ENCODE measurements around the gene TMPRSS2. TPM values are rescaled to one million over a fixed set of nuclear protein-coding genes. Genes with fewer than 3 reads are reported as not detected.

The TMPRSS2 gene
- total RNA-seq, 4 donors from 2014 or later, result 5.1 to 19.2 (median 12.1) TPM

DNA sequence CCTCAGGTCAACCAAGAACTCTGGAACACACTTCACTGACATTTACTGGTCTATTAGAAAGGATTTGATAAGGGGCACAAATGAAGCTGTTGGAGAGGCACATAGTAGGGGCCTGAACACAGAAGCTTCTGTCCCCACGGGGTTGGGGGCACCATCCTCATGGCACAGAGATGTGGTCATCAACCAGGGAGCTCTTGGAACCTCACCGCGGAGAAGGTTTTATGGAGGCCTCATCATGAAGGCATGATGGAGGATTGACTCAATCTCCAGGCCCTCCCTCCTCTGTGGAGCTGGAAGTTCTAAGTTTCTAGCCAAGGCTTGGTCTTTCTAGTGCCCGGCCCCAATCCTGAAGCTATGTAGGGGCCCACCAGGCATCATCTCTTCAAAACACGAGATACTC is 58.3 kb downstream of the TMPRSS2 start:
- TF ChIP-seq POLR2A (IDR thresholded peaks at IDR 0.05) (no peak), CTCF (IDR thresholded peaks at IDR 0.05) (no peak)
- intact Hi-C loops (cut with DNase I; ENCODE audit: low total_unique reads), result no loop called here
- 75 to 98% methylated on average over 5 of the region's 5 CpGs for WGBS, 2 donors
- no peak overlapping the region for H3K4me3 ChIP-seq (ENCODE audit: low read depth, poor library complexity, severe bottlenecking)
- DNase-seq (ENCODE audit: low spot score in 2 of 2), result no peak

DNA sequence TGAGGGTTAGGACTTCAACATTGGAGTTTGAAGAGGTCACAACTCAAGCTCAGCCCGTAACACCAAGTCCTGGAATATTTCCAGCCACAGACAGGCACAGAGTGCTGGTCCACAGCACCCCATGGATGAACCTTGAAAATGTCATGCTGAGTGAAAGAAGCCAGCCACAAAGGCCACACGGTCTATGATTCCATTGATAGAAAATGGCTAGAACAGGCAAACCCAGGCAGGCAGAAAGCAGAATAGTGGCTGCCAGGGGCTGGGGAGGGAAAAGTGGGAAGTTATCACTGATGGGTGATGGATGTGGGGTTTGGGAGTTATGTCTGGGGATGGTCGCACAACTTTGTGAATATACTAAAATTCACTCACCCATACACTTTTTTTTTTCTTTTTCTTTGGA is 60.6 kb downstream of the TMPRSS2 start:
- no peak for TF ChIP-seq POLR2A (IDR thresholded peaks at IDR 0.05)
- no peak for TF ChIP-seq CTCF (IDR thresholded peaks at IDR 0.05)
- H3K4me3 ChIP-seq (ENCODE audit: low read depth, poor library complexity, severe bottlenecking), result no peak overlapping the region
- intact Hi-C loops (cut with DNase I; ENCODE audit: low total_unique reads), result no loop called here
- no peak for DNase-seq (ENCODE audit: low spot score in 2 of 2)
- 88 to 93% methylated on average over 3 of the region's 3 CpGs for WGBS, 2 donors

DNA sequence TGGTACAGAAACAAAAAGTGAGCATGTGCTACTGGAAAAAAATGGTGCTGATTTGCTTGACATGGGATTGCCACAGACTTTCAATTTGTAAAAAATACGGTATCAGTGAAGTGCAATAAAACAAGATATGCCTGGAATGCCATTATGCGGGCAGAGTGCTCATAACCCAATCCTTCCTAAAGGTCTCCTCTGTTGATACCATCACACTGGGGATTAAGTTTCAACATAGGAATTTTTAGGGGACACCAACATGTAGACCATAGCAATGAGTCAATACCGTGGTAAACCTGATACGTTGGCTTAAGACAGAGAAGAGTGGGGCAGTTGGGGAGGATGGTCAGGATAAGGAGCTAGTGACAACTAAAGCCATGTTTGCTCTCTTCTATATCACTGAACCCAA is 61.4 kb downstream of the TMPRSS2 start:
- no peak for DNase-seq (ENCODE audit: low spot score in 2 of 2)
- no peak for TF ChIP-seq CTCF (IDR thresholded peaks at IDR 0.05)
- TF ChIP-seq POLR2A (IDR thresholded peaks at IDR 0.05), result no peak
- intact Hi-C loops (cut with DNase I; ENCODE audit: low total_unique reads), result no loop called here
- WGBS, 2 donors, result 91 to 96% methylated on average over 4 of the region's 4 CpGs
- no peak overlapping the region for H3K4me3 ChIP-seq (ENCODE audit: low read depth, poor library complexity, severe bottlenecking)

GRCh38 chr21:41445465-41445862 is 62.5 kb downstream of the TMPRSS2 start:
- H3K4me3 ChIP-seq (ENCODE audit: low read depth, poor library complexity, severe bottlenecking), result no peak overlapping the region
- intact Hi-C loops (cut with DNase I; ENCODE audit: low total_unique reads), result no loop called here
- WGBS, 2 donors, result 84 to 93% methylated on average over 7 of the region's 7 CpGs
- DNase-seq (ENCODE audit: low spot score in 2 of 2), result peak in 1 of 2 donors; percentile 46
- TF ChIP-seq POLR2A (IDR thresholded peaks at IDR 0.05) (no peak), CTCF (IDR thresholded peaks at IDR 0.05) (no peak)

GRCh38 chr21:41444703-41445464 is 63.1 kb downstream of the TMPRSS2 start:
- TF ChIP-seq POLR2A (IDR thresholded peaks at IDR 0.05) (no peak), CTCF (IDR thresholded peaks at IDR 0.05) (no peak)
- intact Hi-C loops (cut with DNase I; ENCODE audit: low total_unique reads), result no loop called here
- H3K4me3 ChIP-seq (ENCODE audit: low read depth, poor library complexity, severe bottlenecking), result no peak overlapping the region
- DNase-seq (ENCODE audit: low spot score in 2 of 2), result peak in 1 of 2 donors; percentile 63
- 92% methylated on average over 13 of the region's 13 CpGs for WGBS, 2 donors

GRCh38 chr21:41443562-41443961 is 64.4 kb downstream of the TMPRSS2 start:
- no peak for DNase-seq (ENCODE audit: low spot score in 2 of 2)
- no peak overlapping the region for H3K4me3 ChIP-seq (ENCODE audit: low read depth, poor library complexity, severe bottlenecking)
- intact Hi-C loops (cut with DNase I; ENCODE audit: low total_unique reads), result no loop called here
- TF ChIP-seq CTCF (IDR thresholded peaks at IDR 0.05) (no peak), POLR2A (IDR thresholded peaks at IDR 0.05) (no peak)
- 91 to 98% methylated on average over 7 of the region's 7 CpGs for WGBS, 2 donors

Measured in lower leg skin (tissue), 4 donors.